ENCODE results near the gene OSBP. TPM values are rescaled to one million over a fixed set of nuclear protein-coding genes. Genes with fewer than 3 reads are reported as not detected.

The OSBP gene
- total RNA-seq, 2 experiments from 2014 or later: 39.4 to 39.6 TPM

- H3K4me1 Mint-ChIP-seq: peaks cover 41% of the 10 kb centered on the region
Measured at GRCh38 chr11:59615120-59615636, 396 bp downstream of the OSBP start.

GRCh38 chr11:59614277-59615119 lies 1.1 kb downstream of the OSBP start:
- Mint-ChIP-seq H3K4me1 (peaks cover 42% of the 10 kb centered on the region), H3K4me3 (peak overlapping the region; percentile 89), H3K9me3 (no peaks in the 10 kb centered on the region), H3K27me3 (no peaks in the 10 kb centered on the region), H3K27ac (peak overlapping the region; percentile 83), H3K36me3 (peaks cover 14% of the 10 kb centered on the region)
- no peak for DNase-seq

More at GRCh38 chr11:59615120-59615636, 396 bp downstream of the OSBP start:
- peak; percentile 56 for DNase-seq
- Mint-ChIP-seq H3K36me3 (peaks cover 14% of the 10 kb centered on the region), H3K27me3 (no peaks in the 10 kb centered on the region), H3K4me3 (peak overlapping the region; percentile 89), H3K27ac (peak overlapping the region; percentile 83), H3K9me3 (no peaks in the 10 kb centered on the region)

GRCh38 chr11:59611570-59612565 lies 3.7 kb downstream of the OSBP start:
- H3K9me3 Mint-ChIP-seq: no peaks in the 10 kb centered on the region
- no peak for DNase-seq
- H3K4me1 Mint-ChIP-seq: peaks cover 48% of the 10 kb centered on the region
- peak overlapping the region; percentile 36 for H3K27ac Mint-ChIP-seq
- H3K36me3 Mint-ChIP-seq: peaks cover 26% of the 10 kb centered on the region
- H3K27me3 Mint-ChIP-seq: no peaks in the 10 kb centered on the region
- H3K4me3 Mint-ChIP-seq: no peak overlapping the region

GRCh38 chr11:59610289-59610688 lies 5.3 kb downstream of the OSBP start:
- peak; percentile 3 for DNase-seq

GRCh38 chr11:59607703-59608454 lies 7.7 kb downstream of the OSBP start:
- Mint-ChIP-seq H3K4me3 (no peak overlapping the region), H3K4me1 (peaks cover 33% of the 10 kb centered on the region), H3K27me3 (no peaks in the 10 kb centered on the region), H3K27ac (no peak overlapping the region), H3K36me3 (peaks cover 22% of the 10 kb centered on the region), H3K9me3 (no peaks in the 10 kb centered on the region)
- no peak for DNase-seq

More at GRCh38 chr11:59610289-59610688, 5.3 kb downstream of the OSBP start:
- Mint-ChIP-seq H3K4me3 (no peak overlapping the region), H3K9me3 (no peaks in the 10 kb centered on the region), H3K4me1 (peaks cover 45% of the 10 kb centered on the region), H3K27ac (no peak overlapping the region), H3K36me3 (peaks cover 30% of the 10 kb centered on the region), H3K27me3 (no peaks in the 10 kb centered on the region)

DNA sequence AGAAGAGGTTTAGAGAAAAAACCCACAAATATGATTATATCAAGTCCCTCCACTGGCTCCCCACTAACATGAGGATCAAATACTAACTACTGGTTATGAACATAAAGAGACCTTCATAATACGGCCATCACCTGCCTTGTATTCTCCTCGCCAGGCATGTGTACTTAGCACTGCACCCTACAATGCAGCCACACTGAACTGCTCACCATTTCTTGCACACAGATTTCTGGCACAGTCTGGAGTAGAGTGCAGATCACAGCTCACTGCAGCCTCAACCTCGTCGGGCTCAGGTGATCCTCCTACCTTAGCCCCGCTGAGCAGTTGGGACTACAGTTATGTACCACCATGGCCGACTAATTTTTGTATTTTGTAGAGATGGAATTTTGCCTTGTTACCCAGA lies 13.1 kb downstream of the OSBP start:
- H3K4me3 Mint-ChIP-seq: no peak overlapping the region
- H3K36me3 Mint-ChIP-seq: peaks cover 32% of the 10 kb centered on the region
- H3K9me3 Mint-ChIP-seq: no peaks in the 10 kb centered on the region
- H3K4me1 Mint-ChIP-seq: peaks cover 8% of the 10 kb centered on the region
- H3K27ac Mint-ChIP-seq: no peak overlapping the region
- H3K27me3 Mint-ChIP-seq: no peaks in the 10 kb centered on the region
- no peak for DNase-seq

DNA sequence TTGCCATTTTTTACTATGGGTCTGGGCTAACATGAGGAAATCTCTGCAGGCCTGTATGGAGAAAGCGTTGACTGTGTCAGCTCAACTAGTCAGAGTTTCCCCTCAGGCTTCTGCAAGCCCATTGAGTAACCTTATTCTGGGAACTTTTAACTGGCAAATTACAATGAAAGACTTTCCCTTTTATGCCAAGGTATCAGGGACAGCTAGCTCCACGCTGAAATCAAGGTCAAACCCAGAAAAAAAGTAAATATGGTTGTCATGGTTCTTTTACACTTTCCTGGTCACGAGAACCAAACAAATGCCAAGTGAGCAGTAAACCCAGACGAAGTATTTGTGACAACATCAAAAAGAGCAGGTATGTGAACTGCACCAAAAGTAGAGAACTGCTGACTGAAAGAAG lies 13.8 kb downstream of the OSBP start:
- Mint-ChIP-seq H3K4me1 (peaks cover 8% of the 10 kb centered on the region), H3K36me3 (peaks cover 32% of the 10 kb centered on the region), H3K27me3 (no peaks in the 10 kb centered on the region), H3K27ac (no peak overlapping the region), H3K9me3 (no peaks in the 10 kb centered on the region), H3K4me3 (no peak overlapping the region)
- DNase-seq: no peak

DNA sequence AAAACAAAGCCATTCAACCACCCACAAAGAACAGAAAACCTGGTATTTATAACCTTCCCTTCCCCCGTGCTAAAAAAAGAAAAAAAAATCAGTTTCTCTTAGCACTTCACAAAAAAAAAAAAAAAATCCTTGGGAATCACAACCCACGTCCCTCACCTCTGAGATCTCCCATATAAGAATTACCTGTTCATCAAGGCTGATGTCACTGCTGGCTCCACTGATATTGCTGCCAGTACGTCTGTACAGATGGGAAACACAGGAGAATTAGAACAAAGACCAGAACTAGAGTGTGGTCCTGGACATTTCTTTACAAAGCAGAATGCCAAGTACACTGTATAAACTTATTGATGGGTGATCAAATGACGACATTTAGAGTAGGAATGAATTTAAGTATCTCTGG lies 14.9 kb downstream of the OSBP start:
- H3K27ac Mint-ChIP-seq: no peak overlapping the region
- H3K4me3 Mint-ChIP-seq: no peak overlapping the region
- H3K4me1 Mint-ChIP-seq: peaks cover 8% of the 10 kb centered on the region
- H3K9me3 Mint-ChIP-seq: no peaks in the 10 kb centered on the region
- no peak for DNase-seq
- H3K27me3 Mint-ChIP-seq: no peaks in the 10 kb centered on the region
- peaks cover 35% of the 10 kb centered on the region for H3K36me3 Mint-ChIP-seq

DNA sequence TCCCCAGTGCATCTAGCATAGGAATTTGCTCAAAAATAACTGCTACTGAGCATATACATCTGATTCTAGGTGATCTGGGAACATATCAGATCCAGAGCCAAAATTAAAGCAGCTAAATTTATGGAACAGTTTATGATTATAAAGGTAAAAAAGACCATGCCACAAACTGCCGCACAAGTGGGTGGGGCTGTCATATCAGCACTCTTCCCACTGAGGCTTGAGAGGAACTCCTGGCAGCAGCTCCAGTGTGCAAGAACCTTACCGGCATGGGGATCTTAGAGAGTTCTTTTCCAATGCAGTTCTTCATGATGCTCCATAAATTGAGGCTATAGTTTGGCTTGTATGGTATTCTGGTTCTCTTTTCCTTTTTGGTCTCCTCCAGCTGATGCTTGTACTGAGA lies 15.3 kb downstream of the OSBP start:
- peaks cover 37% of the 10 kb centered on the region for H3K36me3 Mint-ChIP-seq
- no peak for DNase-seq
- no peak overlapping the region for H3K4me3 Mint-ChIP-seq
- H3K4me1 Mint-ChIP-seq: peaks cover 8% of the 10 kb centered on the region
- H3K27me3 Mint-ChIP-seq: no peaks in the 10 kb centered on the region
- no peaks in the 10 kb centered on the region for H3K9me3 Mint-ChIP-seq
- H3K27ac Mint-ChIP-seq: no peak overlapping the region

GRCh38 chr11:59598961-59599360 lies 16.6 kb downstream of the OSBP start:
- Mint-ChIP-seq H3K4me3 (no peak overlapping the region), H3K4me1 (peaks cover 7% of the 10 kb centered on the region), H3K36me3 (peaks cover 36% of the 10 kb centered on the region), H3K27me3 (no peaks in the 10 kb centered on the region), H3K9me3 (no peaks in the 10 kb centered on the region), H3K27ac (no peak overlapping the region)
- DNase-seq: no peak

DNA sequence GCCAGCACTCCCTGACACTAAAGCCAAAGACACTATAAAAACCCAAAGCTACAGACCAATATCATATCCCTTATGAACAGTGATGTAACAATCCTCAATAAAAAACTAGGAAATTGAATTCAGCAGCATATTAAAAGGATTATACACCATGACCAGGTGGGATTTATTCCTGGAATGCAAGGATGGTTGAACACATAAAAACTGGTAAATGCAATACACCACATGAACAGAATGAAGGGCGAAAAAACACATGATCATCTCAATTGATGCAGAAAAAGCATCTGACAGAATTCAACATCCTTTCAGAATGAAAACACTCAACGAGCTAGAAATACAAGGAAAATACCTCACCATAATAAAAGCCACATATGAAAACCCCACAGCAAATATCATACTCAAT lies 31.3 kb downstream of the OSBP start:
- Mint-ChIP-seq H3K4me1 (no peaks in the 10 kb centered on the region), H3K27me3 (no peaks in the 10 kb centered on the region), H3K4me3 (no peak overlapping the region), H3K27ac (no peak overlapping the region), H3K9me3 (peaks cover 9% of the 10 kb centered on the region), H3K36me3 (peaks cover 51% of the 10 kb centered on the region)
- DNase-seq: no peak

DNA sequence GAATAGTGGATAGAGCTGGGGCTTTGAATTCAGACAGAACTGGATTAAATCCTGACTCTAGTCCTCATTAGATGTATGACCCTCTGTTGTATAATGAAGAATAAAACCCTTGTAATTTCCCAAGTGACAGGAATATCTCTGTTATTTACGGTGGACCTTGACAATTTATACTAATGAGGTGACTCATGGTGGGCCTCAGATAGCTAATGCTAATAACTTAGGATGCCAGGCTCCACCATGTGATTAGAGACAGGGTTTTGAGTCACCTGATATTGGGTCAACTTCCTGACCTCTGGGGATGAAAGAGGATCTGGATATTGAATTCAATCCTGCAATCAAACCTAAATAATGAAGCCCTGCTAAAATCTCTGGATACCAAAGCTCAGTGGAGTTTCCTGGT lies 33.6 kb downstream of the OSBP start:
- Mint-ChIP-seq H3K27me3 (no peaks in the 10 kb centered on the region), H3K9me3 (peaks cover 9% of the 10 kb centered on the region), H3K4me1 (no peaks in the 10 kb centered on the region), H3K4me3 (no peak overlapping the region), H3K36me3 (peaks cover 54% of the 10 kb centered on the region), H3K27ac (no peak overlapping the region)
- DNase-seq: no peak

- Mint-ChIP-seq H3K27ac (no peak overlapping the region), H3K36me3 (peaks cover 36% of the 10 kb centered on the region), H3K27me3 (no peaks in the 10 kb centered on the region), H3K9me3 (no peaks in the 10 kb centered on the region), H3K4me1 (no peaks in the 10 kb centered on the region), H3K4me3 (no peak overlapping the region)
- DNase-seq: no peak
Measured at GRCh38 chr11:59578369-59578768, 37.2 kb downstream of the OSBP start.

- Mint-ChIP-seq H3K4me3 (no peak overlapping the region), H3K9me3 (no peaks in the 10 kb centered on the region), H3K36me3 (peaks cover 31% of the 10 kb centered on the region), H3K27me3 (no peaks in the 10 kb centered on the region), H3K27ac (peak overlapping the region; percentile 57), H3K4me1 (no peaks in the 10 kb centered on the region)
- DNase-seq: no peak
Measured at GRCh38 chr11:59575505-59575904, 40.1 kb downstream of the OSBP start.

All from activated naive CD8-positive, alpha-beta T cell treated with anti-CD3 and anti-CD28 coated beads for 36 hours (primary cell).